ENCODE measurements around the gene C5orf52.
"Not testable (repeated sequence)": the region's sequence is repeated elsewhere in the genome, so short reads cannot be mapped to it uniquely, and the experiment has no call there.

DNA sequence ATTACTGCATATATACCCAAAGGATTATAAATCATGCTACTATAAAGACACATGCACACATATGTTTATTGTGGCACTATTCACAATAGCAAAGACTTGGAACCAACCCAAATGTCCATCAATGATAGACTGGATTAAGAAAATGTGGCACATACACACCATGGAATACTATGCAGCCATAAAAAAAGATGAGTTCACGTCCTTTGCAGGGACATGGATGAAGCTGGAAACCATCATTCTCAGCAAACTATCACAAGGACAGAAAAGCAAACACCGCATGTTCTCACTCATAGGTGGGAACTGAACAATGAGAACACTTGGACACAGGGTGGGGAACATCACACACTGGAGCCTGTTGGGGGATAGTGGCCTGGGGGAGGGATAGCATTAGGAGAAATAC is 55.3 kb downstream of the C5orf52 start:
- not testable (repeated sequence) for TF ChIP-seq POLR2A, CTCF, POLR2AphosphoS5 (IDR thresholded peaks at IDR 0.05)

All from stomach (tissue), 4 donors.